ENCODE measurements around the gene XRCC1.

Gene XRCC1

DNA sequence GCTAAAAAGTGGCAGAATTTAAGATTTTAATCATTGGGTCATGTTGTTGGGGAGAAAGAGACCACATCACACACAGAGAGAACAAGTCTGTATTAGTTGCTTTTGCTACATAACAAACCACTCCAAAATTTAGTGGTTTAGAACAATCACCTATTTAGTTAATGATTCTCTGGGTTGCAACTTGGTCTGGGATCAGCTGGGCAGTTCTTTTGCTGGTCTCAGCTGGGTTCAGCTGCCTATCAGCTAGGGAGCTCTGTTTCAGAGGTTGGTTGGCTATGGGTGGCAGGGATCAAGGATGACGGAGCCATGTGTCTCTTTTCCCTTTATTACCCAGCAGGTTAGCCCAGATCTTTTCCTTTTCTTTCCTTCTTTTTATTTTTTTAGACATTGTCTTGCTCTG, 9.2 kb upstream of the XRCC1 start:
- no peak overlapping the region for H3K9ac ChIP-seq (ENCODE audit: low read depth, low read length)
- no peaks in the 10 kb centered on the region for H3K9me3 ChIP-seq (ENCODE audit: insufficient read depth, low read length, severe bottlenecking)
- no peaks in the 10 kb centered on the region for H4K20me1 ChIP-seq (ENCODE audit: insufficient read depth, low read length)
- H3K27ac ChIP-seq (ENCODE audit: low read length), result 0 out of 2 replicates have a peak overlapping the region, but pooled peaks have one; percentile 2
- DNase-seq (no peak), ATAC-seq (ENCODE audit: insufficient read depth, low read depth) (no peak)
- H3K4me2 ChIP-seq (ENCODE audit: insufficient read depth, low read length), result no peak overlapping the region
- peaks cover 9% of the 10 kb centered on the region; the same call in 1 of the 2 replicates for H3K36me3 ChIP-seq (ENCODE audit: insufficient read depth, low read length)
- H3K79me2 ChIP-seq (ENCODE audit: insufficient read depth, low read length), result peaks cover 7% of the 10 kb centered on the region; the same call in 1 of the 2 replicates
- peaks cover 27% of the 10 kb centered on the region for H3K4me1 ChIP-seq (ENCODE audit: insufficient read depth, low read length)
- H2AFZ ChIP-seq (ENCODE audit: low read depth, low read length), result peak overlapping the region; percentile 19; the same call in 1 of the 2 replicates
- no peaks in the 10 kb centered on the region for H3K27me3 ChIP-seq (ENCODE audit: insufficient read depth, low read length, poor library complexity)
- no peak for TF ChIP-seq EZH2 (IDR thresholded peaks at IDR 0.05; ENCODE audit: borderline replicate concordance, low read depth, low read length, severe bottlenecking)
- TF ChIP-seq, protein P1, sequence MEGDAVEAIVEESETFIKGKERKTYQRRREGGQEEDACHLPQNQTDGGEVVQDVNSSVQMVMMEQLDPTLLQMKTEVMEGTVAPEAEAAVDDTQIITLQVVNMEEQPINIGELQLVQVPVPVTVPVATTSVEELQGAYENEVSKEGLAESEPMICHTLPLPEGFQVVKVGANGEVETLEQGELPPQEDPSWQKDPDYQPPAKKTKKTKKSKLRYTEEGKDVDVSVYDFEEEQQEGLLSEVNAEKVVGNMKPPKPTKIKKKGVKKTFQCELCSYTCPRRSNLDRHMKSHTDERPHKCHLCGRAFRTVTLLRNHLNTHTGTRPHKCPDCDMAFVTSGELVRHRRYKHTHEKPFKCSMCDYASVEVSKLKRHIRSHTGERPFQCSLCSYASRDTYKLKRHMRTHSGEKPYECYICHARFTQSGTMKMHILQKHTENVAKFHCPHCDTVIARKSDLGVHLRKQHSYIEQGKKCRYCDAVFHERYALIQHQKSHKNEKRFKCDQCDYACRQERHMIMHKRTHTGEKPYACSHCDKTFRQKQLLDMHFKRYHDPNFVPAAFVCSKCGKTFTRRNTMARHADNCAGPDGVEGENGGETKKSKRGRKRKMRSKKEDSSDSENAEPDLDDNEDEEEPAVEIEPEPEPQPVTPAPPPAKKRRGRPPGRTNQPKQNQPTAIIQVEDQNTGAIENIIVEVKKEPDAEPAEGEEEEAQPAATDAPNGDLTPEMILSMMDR (IDR thresholded peaks at IDR 0.05; ENCODE audit: borderline replicate concordance, extremely low read depth, low read length, poor library complexity, severe bottlenecking), result no peak
- H3K4me3 ChIP-seq (ENCODE audit: low read depth in 1 of 2, low read length in 2 of 2), result no peak overlapping the region

DNA sequence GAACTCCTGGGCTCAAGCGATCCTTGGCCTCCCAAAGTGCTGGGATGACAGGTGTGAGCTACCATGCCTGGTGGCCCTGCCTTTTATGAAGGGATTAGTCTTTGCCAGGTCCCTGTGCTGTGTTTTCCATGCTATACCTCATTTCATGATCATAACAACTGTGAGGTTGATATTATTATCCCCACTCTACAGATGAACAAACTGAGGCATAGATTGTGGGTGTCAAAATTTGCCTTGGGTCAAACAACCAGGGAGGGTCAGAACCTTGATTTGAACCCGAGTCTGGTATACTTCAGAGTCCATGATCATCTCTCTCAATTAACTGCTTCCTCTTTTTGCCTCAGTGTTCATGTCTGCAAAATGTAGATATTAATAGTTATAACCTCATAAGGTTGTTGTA, 7.2 kb upstream of the XRCC1 start:
- peaks cover 35% of the 10 kb centered on the region for H3K4me1 ChIP-seq (ENCODE audit: insufficient read depth, low read length)
- H2AFZ ChIP-seq (ENCODE audit: low read depth, low read length), result no peak overlapping the region
- no peaks in the 10 kb centered on the region for H4K20me1 ChIP-seq (ENCODE audit: insufficient read depth, low read length)
- no peak overlapping the region for H3K9ac ChIP-seq (ENCODE audit: low read depth, low read length)
- 0 out of 2 replicates have a peak, but pooled peaks cover 5% of the 10 kb centered on the region for H3K36me3 ChIP-seq (ENCODE audit: insufficient read depth, low read length)
- H3K4me2 ChIP-seq (ENCODE audit: insufficient read depth, low read length), result no peak overlapping the region
- DNase-seq, result no peak
- H3K27ac ChIP-seq (ENCODE audit: low read length), result no peak overlapping the region
- H3K27me3 ChIP-seq (ENCODE audit: insufficient read depth, low read length, poor library complexity), result no peaks in the 10 kb centered on the region
- no peak for ATAC-seq (ENCODE audit: insufficient read depth, low read depth)
- no peaks in the 10 kb centered on the region for H3K9me3 ChIP-seq (ENCODE audit: insufficient read depth, low read length, severe bottlenecking)
- no peak for TF ChIP-seq EZH2 (IDR thresholded peaks at IDR 0.05; ENCODE audit: borderline replicate concordance, low read depth, low read length, severe bottlenecking)
- TF ChIP-seq, protein P1 (IDR thresholded peaks at IDR 0.05; ENCODE audit: borderline replicate concordance, extremely low read depth, low read length, poor library complexity, severe bottlenecking), result no peak
- H3K79me2 ChIP-seq (ENCODE audit: insufficient read depth, low read length), result peaks cover 7% of the 10 kb centered on the region; the same call in 1 of the 2 replicates
- no peak overlapping the region for H3K4me3 ChIP-seq (ENCODE audit: low read depth in 1 of 2, low read length in 2 of 2)

DNA sequence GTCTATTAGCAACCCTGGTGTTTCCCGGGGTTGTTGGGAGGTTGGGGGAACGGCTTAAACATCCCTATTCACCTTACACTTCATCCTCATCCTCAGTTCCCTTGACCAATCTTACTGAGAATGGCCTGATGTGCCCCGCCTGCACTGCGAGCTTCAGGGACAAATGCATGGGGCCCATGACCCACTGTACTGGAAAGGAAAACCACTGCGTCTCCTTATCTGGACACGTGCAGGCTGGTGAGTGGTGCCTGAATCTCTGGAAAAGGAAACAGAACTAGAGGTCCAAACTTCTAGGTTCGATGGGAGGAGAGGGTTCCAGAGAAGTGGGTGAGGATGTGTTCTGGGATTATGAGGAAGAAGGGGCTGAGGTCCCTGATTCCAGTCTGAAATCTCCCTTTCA, 6.1 kb upstream of the XRCC1 start:
- DNase-seq, result no peak
- Histone ChIP-seq H3K27me3 (ENCODE audit: insufficient read depth, low read length, poor library complexity) (no peaks in the 10 kb centered on the region), H3K4me1 (ENCODE audit: insufficient read depth, low read length) (peaks cover 37% of the 10 kb centered on the region), H3K4me3 (ENCODE audit: low read depth in 1 of 2, low read length in 2 of 2) (peak overlapping the region in 1 of 2 experiments; percentile 43; a peak in 2 of 4 replicates), H4K20me1 (ENCODE audit: insufficient read depth, low read length) (no peaks in the 10 kb centered on the region), H3K4me2 (ENCODE audit: insufficient read depth, low read length) (peak overlapping the region; percentile 67), H3K36me3 (ENCODE audit: insufficient read depth, low read length) (0 out of 2 replicates have a peak, but pooled peaks cover 2% of the 10 kb centered on the region), H2AFZ (ENCODE audit: low read depth, low read length) (0 out of 2 replicates have a peak overlapping the region, but pooled peaks have one; percentile 6), H3K9me3 (ENCODE audit: insufficient read depth, low read length, severe bottlenecking) (no peaks in the 10 kb centered on the region), H3K9ac (ENCODE audit: low read depth, low read length) (no peak overlapping the region; the same call in 1 of the 2 replicates), H3K27ac (ENCODE audit: low read length) (peak overlapping the region; percentile 64), H3K79me2 (ENCODE audit: insufficient read depth, low read length) (peaks cover 7% of the 10 kb centered on the region; the same call in 1 of the 2 replicates)
- TF ChIP-seq EZH2 (IDR thresholded peaks at IDR 0.05; ENCODE audit: borderline replicate concordance, low read depth, low read length, severe bottlenecking), result no peak
- TF ChIP-seq, protein P1 (IDR thresholded peaks at IDR 0.05; ENCODE audit: borderline replicate concordance, extremely low read depth, low read length, poor library complexity, severe bottlenecking), result no peak
- no peak for ATAC-seq (ENCODE audit: insufficient read depth, low read depth)
